Right renal pelvis (tissue), 4 donors: ENCODE measurements around the gene WDFY2. TPM values are rescaled to one million over a fixed set of nuclear protein-coding genes. Genes with fewer than 3 reads are reported as not detected.
"Not testable (repeated sequence)": the region's sequence is repeated elsewhere in the genome, so short reads cannot be mapped to it uniquely, and the experiment has no call there.

Experiments
- DNase-seq, 4 donors: peaks; one replicate each; pipeline ENCODE4 v3.0.0-alpha.2; 2013; ENCODE audit warnings: low read depth in 4 of 4, low spot score in 3 of 4, missing footprints in 1 of 4
- polyA plus RNA-seq, 4 donors: library from polyadenylated mRNA; unstranded; fragments of 120-200 nt; gene quantifications; one replicate each; pipeline ENCODE4 v1.2.1, GENCODE V29; 2013; ENCODE audit not compliant: insufficient read length in 4 of 4

WDFY2 gene
- polyA plus RNA-seq, 4 donors: 11.3 to 15.0 (median 12.5) TPM

- no peak for DNase-seq
These were observed 104.8 kb downstream of the WDFY2 start for GRCh38 chr13:51688937-51689662.

DNA sequence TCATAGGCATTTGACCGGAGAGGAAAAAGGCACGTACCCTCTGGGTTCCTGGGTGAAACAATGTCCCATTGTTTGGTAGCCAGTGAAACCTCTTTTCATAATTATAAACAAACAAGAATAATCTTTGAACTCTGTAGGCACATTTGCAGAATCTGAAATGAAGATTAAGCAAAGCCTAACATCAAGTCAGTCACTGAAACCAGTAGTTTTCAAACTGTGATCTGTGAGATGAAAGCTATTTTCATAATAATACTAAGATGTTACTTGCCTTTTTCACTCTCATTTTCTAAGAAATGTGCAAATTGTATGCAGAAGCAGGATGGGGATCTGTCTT lies 105.4 kb downstream of the WDFY2 start:
- DNase-seq: no peak

DNA sequence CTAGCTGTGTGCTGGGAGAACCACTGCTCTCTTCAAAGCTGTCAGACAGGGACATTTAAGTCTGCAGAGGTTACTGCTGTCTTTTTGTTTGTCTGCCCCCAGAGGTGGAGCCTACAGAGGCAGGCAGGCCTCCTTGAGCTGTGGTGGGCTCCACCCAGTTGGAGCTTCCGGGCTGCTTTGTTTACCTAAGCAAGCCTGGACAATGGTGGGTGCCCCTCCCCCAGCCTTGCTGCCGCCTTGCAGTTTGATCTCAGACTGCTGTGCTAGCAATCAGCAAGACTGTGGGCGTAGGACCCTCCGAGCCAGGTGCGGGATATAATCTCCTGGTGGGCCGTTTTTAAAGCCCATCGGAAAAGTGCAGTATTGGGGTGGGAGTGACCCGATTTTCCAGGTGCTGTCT lies 111.4 kb downstream of the WDFY2 start:
- not testable (repeated sequence) for DNase-seq

GRCh38 chr13:51697181-51697580 lies 112.9 kb downstream of the WDFY2 start:
- DNase-seq: no peak

DNA sequence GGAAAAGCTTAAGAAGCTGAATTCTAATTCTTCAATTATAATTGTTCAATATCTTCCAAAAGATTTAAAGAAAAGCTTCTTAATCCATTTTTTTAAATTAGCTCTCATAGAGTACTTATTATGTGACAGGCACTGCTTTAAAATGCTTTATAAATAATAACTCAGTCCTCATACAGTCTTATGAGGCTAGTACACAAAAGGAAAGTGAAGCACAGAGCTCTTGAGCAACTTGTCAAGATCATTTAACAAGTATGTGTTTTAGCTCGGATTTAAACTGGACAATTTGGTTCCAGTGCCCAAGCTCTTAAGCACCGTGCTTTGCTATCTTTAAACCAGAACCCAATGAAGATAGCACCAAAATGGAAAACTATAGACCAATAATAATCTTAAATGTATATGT lies 113.6 kb downstream of the WDFY2 start:
- DNase-seq: no peak

DNA sequence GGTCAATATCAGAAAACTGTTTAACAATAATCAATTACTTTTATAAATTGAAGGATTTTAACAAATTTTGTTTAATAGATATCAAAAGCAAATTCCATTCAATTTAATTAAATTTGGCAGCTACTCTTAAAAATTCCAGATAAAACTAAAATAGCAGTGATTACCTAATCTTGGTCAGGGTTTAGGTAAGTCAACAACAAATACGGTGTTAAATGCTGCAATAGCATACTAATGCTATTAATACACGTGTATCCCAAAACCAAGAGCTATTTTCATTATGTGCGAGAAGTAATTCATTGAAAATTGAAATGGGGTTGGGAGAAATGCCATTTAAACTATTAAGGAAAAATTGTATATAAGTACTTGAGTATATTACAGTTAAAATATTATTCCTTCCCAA lies 114.1 kb downstream of the WDFY2 start:
- no peak for DNase-seq

DNA sequence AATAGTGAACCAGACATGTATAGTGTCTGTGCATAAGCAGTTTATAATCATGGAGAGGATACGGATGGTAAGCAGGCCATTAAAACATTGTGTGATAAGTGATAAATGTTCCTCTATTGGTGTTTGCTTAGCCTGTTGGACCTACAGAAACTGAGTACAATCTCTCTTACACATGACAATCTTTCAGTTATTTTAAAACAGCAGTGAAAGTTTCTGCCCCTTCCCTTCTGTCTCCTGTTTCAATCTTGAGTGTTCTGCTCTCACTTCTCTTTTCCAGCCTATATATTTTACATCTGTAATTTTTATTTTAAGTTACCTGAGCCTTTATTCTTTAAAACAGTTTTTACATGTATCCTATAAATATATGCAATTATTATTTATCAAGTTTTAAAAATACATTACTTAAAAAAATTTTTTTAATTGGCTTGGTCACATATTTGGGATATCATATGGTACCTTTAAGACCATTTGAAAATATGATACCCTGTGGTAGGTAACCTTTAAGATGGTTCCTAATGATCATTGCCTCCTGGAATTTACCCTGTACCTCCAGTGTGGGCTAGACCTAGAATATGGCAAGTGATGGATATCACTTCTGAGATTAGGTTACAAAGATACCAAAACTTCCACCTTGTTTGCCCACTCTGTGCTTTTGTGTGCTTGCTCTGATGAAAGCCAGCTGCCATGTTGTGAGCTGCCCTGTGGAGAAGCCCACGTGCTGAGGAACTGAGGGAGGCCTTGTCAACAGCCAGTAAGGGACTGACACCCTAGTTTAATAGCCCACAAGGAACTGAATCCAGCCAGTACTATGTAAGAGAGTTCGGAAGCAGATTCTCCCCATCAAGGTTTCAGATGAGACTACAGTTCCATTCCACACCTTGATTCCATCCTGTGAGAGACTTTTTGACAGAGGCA lies 120.4 kb downstream of the WDFY2 start:
- no peak for DNase-seq

- no peak for DNase-seq
These were observed 123.2 kb downstream of the WDFY2 start for GRCh38 chr13:51707461-51707860.

DNA sequence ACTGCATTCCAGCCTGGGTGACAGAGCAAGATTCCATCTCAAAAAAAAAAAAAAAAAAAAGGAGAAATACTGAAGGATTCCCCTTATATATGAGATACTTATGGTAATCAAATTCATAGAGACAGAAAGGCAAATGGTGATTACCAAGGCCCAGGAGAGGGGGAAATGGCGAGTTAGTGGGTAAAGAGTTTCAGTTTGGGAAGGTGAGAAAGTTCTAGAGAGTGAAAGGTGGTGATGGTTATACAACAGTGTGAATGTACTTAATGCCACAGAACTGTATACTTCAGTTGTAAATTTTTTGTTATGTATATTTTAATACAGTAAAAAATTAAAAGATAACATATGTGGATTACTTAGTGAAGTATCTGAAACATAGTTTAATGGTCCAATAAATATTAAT lies 129.5 kb downstream of the WDFY2 start:
- no peak for DNase-seq

- no peak for DNase-seq
These were observed 130.5 kb downstream of the WDFY2 start for GRCh38 chr13:51714663-51715168.

- no peak for DNase-seq
These were observed 131.4 kb downstream of the WDFY2 start for GRCh38 chr13:51715613-51716012.

DNA sequence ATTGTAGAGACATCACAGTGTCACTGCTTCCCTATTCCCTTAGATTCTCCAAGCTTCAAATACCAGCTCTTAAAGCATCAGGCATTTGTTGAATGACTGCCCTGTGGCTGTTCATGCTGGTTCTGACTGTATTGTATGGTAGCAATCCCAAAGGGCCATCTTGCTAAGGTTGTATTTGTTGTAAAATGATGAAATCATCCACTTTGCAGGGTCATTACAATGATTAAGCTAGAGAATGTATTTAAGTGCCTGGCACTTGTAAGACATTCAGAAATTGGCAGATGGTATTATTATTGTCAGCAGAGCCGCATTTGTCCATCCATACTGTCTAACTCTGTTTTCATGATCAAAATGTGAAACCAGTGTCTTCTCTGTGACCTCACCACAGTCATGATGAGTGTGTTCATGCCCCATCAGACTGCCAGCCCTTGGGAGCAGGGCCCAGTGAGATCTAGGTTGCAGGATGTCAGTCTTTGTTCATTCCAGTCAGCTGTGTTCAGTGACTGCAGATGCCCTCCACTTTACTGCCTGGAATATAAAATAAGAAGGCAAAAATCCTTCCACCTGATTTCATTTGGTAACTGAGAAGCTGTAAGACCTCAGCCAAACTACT lies 133.6 kb downstream of the WDFY2 start:
- no peak for DNase-seq

DNA sequence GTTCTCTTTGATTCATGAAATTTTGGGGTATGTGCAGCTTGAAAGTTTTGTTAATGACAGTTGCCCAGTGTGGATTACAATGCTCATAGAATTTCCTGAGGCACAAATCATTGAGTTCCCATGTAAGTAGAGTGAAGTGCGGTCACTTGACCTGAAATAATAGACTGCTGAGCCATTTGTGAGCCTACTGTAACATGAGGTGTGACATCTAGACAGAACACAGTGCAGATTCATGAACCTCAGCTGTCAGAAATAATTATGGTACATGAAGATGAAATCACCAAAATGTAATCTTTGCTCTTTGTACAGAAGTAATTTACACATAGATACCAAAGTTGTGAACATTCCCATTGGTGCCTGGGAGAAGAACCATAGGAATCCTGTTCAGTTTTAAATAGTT lies 135.1 kb downstream of the WDFY2 start:
- DNase-seq: no peak

DNA sequence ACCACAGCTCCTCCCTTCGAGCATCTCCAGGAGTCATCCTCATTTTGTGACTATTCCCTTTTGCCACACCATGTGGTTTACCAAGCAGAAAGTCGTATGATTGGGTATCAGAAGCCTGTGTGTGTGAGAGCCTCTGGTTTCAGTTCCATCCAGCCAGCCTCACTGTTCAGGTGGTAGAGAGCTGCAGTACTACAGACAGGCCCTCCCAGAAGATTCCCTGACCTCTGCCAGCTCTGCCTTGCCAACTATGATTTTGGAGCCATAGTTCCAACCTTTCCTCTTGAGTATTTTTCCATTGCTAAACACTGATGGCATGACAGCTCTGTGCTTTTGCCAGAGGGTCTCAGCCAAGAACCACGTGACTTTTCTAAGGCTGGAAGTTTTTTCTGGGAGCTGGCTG lies 137.2 kb downstream of the WDFY2 start:
- no peak for DNase-seq

DNA sequence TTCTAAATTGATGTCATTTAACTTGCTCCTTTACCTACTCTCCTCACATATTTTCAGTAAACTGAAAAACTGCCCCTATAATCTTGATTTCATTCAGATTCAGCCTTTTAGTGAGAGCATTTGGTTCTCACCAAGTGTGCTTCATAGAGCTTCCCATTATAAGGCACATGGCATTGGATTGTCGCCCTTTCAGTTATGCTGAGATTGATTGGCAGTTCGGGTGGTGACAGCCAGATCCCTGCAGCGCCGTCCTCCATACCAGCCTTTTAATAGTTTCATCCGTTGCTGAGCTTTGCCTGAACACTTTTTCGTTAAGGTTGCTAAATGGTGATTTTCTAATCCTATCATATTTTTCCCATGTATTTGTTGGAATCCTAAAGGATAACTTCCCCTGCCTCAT lies 139.3 kb downstream of the WDFY2 start:
- no peak for DNase-seq

- DNase-seq: no peak
These were observed 140.5 kb downstream of the WDFY2 start for GRCh38 chr13:51724721-51725120.

DNA sequence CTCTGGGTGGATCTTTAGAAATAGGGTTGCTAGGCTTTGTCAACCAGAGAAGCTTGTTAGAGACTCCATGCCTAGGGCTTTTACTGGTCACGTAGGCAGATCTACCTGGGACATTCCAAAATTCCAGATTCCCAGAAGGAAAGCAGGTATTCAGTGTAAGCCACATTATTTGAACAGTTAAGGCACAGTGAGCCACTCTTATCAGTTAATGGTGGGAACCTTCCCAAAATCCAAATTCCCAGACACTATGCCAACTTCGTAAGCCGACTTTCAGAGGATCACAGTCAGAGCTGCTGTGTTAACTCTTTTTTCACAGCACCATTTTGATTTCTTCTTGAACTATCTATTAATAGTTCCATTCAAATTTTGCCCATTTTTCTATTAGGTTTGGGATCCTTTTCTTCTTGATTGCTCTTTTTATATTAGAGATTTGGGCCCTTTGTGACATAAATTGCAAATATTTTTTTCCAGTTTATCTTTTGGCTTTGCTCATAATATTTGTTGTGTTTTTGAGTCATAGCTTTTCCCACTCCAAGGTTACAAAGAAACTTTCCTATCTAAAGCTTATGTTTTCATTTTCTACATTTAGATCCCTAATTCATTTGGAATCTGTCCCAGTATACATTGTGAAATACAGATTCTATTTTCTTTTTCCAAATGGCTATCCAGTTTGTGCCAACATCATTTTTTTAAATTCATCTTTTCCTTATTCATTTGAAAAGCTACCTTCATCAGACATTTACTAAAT lies 142.4 kb downstream of the WDFY2 start:
- no peak for DNase-seq

- DNase-seq: no peak
These were observed 143.5 kb downstream of the WDFY2 start for GRCh38 chr13:51727634-51728274.

GRCh38 chr13:51728275-51728673 lies 144.0 kb downstream of the WDFY2 start:
- no peak for DNase-seq

DNA sequence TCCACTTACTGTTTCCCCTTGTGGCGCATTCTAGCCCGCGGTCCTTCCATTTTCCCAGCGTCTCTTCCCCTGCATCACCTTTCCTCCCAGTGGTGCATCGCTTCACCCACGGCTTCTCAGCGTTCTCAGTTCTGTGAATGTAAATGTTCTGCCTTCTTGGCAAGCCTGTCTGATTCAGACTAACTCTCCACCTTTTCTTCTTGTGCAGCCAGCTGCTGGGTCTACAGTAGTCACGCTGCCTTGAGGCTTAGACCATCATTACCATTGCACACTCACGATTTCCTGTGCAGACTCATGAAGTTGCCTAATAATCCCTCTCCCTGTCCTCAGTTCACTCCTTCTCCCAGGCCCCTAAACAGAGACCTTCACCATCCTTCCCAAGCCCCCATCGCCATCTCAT lies 144.7 kb downstream of the WDFY2 start:
- DNase-seq: no peak
